Measurements from ENCODE around the gene CIRBP. TPM values are rescaled to one million over a fixed set of nuclear protein-coding genes. Genes with fewer than 3 reads are reported as not detected.

Gene CIRBP
- total and polyA plus RNA-seq, 9 of the 15 experiments (the other 6 are each of a cell fraction or from before 2014, with no cell fraction given), result 20.5 to 327 (median 176) TPM

GRCh38 chr19:1248786-1249297 is 20.3 kb upstream of the CIRBP start (continued):
- TF ChIP-seq ZBTB2 (IDR thresholded peaks at IDR 0.05), result 0 out of 2 replicates have a peak, but pooled peaks have one; percentile 61
- no peak for TF ChIP-seq NFYB (IDR thresholded peaks at IDR 0.05; ENCODE audit: extremely low read depth, insufficient read length)
- peak; percentile 6; the same call in 1 of the 2 replicates for TF ChIP-seq ARID1B (IDR thresholded peaks at IDR 0.05)
- TF ChIP-seq SIN3A (IDR thresholded peaks at IDR 0.05; ENCODE audit: borderline replicate concordance in 2 of 2, control insufficient read depth in 1 of 2, low read depth in 2 of 2, low read length in 2 of 2), result peak in 1 of 2 experiments; percentile 62; a peak in 3 of 4 replicates
- TF ChIP-seq ZNF239 (CRISPR knock-in tag; IDR thresholded peaks at IDR 0.05), result no peak
- peak; percentile 75 for TF ChIP-seq HMGN3 (IDR thresholded peaks at IDR 0.05; ENCODE audit: borderline replicate concordance, extremely low read depth, insufficient read length, low read depth, low read length)
- TF ChIP-seq GATAD2B (IDR thresholded peaks at IDR 0.05; ENCODE audit: borderline replicate concordance), result peak; percentile 99
- TF ChIP-seq CEBPZ (IDR thresholded peaks at IDR 0.05; ENCODE audit: borderline replicate concordance, low read depth, low read length), result no peak
- 0 out of 2 replicates have a peak, but pooled peaks have one; percentile 37 for TF ChIP-seq STAT6 (CRISPR knock-in tag; IDR thresholded peaks at IDR 0.05)
- no peak for TF ChIP-seq GTF2A2 (tag; IDR thresholded peaks at IDR 0.05)
- peak; percentile 72; the same call in 1 of the 2 replicates for TF ChIP-seq ZNF175 (CRISPR knock-in tag; IDR thresholded peaks at IDR 0.05; ENCODE audit: low read depth)
- TF ChIP-seq MNT (conservative IDR thresholded peaks at IDR 0.05), result no peak; a peak in 3 of 4 replicates
- peak; percentile 92 for TF ChIP-seq CTCFL (IDR thresholded peaks at IDR 0.05; ENCODE audit: borderline replicate concordance, insufficient read depth, low read depth, low read length, poor library complexity, severe bottlenecking)
- TF ChIP-seq ZNF696 (CRISPR knock-in tag; conservative IDR thresholded peaks at IDR 0.05), result no peak

Measured in K562 (cell line).